Left hindlimb (tissue), 1 donor: ENCODE data around the gene CDH4.

ENCODE experiments used
- DNase-seq: peaks from one replicate; pipeline ENCODE4 v3.0.0-alpha.2; 2018

CDH4 gene

GRCh38 chr20:61731363-61732181 lies 479.5 kb downstream of the CDH4 start:
- no peak for DNase-seq

GRCh38 chr20:61732511-61733210 lies 480.6 kb downstream of the CDH4 start:
- no peak for DNase-seq

- no peak for DNase-seq
Measured at GRCh38 chr20:61733216-61733615, 481.2 kb downstream of the CDH4 start.

GRCh38 chr20:61733891-61734732 lies 482.1 kb downstream of the CDH4 start:
- DNase-seq, result no peak

- DNase-seq, result peak; percentile 68
Measured at GRCh38 chr20:61734733-61735502, 482.9 kb downstream of the CDH4 start.

- no peak for DNase-seq
Measured at GRCh38 chr20:61735503-61735785, 483.4 kb downstream of the CDH4 start.

- DNase-seq, result no peak
Measured at GRCh38 chr20:61736001-61736635, 484.1 kb downstream of the CDH4 start.

- DNase-seq, result no peak
Measured at GRCh38 chr20:61736751-61737310, 484.8 kb downstream of the CDH4 start.

- DNase-seq, result no peak
Measured at GRCh38 chr20:61737346-61737745, 485.3 kb downstream of the CDH4 start.

- no peak for DNase-seq
Measured at GRCh38 chr20:61737812-61738443, 485.9 kb downstream of the CDH4 start.

- DNase-seq, result no peak
Measured at GRCh38 chr20:61738601-61739069, 486.6 kb downstream of the CDH4 start.

GRCh38 chr20:61739086-61739831 lies 487.2 kb downstream of the CDH4 start:
- no peak for DNase-seq

GRCh38 chr20:61739832-61740118 lies 487.7 kb downstream of the CDH4 start:
- no peak for DNase-seq

- DNase-seq, result no peak
Measured at GRCh38 chr20:61742097-61742825, 490.2 kb downstream of the CDH4 start.

GRCh38 chr20:61743606-61744005 lies 491.5 kb downstream of the CDH4 start:
- DNase-seq, result no peak

- no peak for DNase-seq
Measured at GRCh38 chr20:61744691-61745396, 492.8 kb downstream of the CDH4 start.

- no peak for DNase-seq
Measured at GRCh38 chr20:61745397-61746146, 493.5 kb downstream of the CDH4 start.

GRCh38 chr20:61746147-61746646 lies 494.1 kb downstream of the CDH4 start:
- DNase-seq, result no peak
